GM18861 (cell line): ENCODE measurements around the gene MBD6.

Source experiments
- ATAC-seq: cut with Tn5 transposase; IDR thresholded peaks from one replicate; pipeline ENCODE4 v1.9.1; 2021; ENCODE audit not compliant: unreplicated experiment

The MBD6 gene

GRCh38 chr12:57522011-57522886, at the start of gene MBD6:
Gene MBD6 (plus strand): TSS chr12:57522824. CDS start chr12:57524304, 1,480 bp downstream.
- ATAC-seq: peak; percentile 35

- no peak for ATAC-seq
Observed at GRCh38 chr12:57473392-57473791, 49.2 kb upstream of the MBD6 start.

- no peak for ATAC-seq
Observed at GRCh38 chr12:57473886-57474285, 48.7 kb upstream of the MBD6 start.

GRCh38 chr12:57474430-57474829, 48.2 kb upstream of the MBD6 start:
- no peak for ATAC-seq

- ATAC-seq: no peak
Observed at GRCh38 chr12:57474862-57475261, 47.8 kb upstream of the MBD6 start.

GRCh38 chr12:57475271-57476161, 47.1 kb upstream of the MBD6 start:
- ATAC-seq: no peak

- ATAC-seq: no peak
Observed at GRCh38 chr12:57476162-57476992, 46.2 kb upstream of the MBD6 start.

- no peak for ATAC-seq
Observed at GRCh38 chr12:57476993-57477709, 45.5 kb upstream of the MBD6 start.

GRCh38 chr12:57477710-57478681, 44.6 kb upstream of the MBD6 start:
- ATAC-seq: no peak

- no peak for ATAC-seq
Observed at GRCh38 chr12:57479043-57479375, 43.6 kb upstream of the MBD6 start.

- ATAC-seq: peak; percentile 40
Observed at GRCh38 chr12:57479376-57480115, 43.1 kb upstream of the MBD6 start, which contains the start of gene ARHGAP9. Gene ARHGAP9 (minus strand): TSS chr12:57479866. CDS start chr12:57479406, 460 bp downstream.

- ATAC-seq: no peak
Observed at GRCh38 chr12:57481671-57482070, 41.0 kb upstream of the MBD6 start.

- ATAC-seq: no peak
Observed at GRCh38 chr12:57483466-57483865, 39.2 kb upstream of the MBD6 start.

- ATAC-seq: no peak
Observed at GRCh38 chr12:57485695-57486094, 36.9 kb upstream of the MBD6 start.

GRCh38 chr12:57487055-57487596, 35.5 kb upstream of the MBD6 start:
- ATAC-seq: no peak

GRCh38 chr12:57487597-57488401, 34.8 kb upstream of the MBD6 start, which contains the start of gene MARS1:
Gene MARS1 (plus strand): TSS chr12:57488068. CDS start chr12:57488091, 23 bp downstream.
- ATAC-seq: peak; percentile 97
